ENCODE results near the gene HLA-E. TPM values are rescaled to one million over a fixed set of nuclear protein-coding genes. Genes with fewer than 3 reads are reported as not detected.

The HLA-E gene
- total RNA-seq, 1 experiment from 2014 or later: 131 TPM

DNA sequence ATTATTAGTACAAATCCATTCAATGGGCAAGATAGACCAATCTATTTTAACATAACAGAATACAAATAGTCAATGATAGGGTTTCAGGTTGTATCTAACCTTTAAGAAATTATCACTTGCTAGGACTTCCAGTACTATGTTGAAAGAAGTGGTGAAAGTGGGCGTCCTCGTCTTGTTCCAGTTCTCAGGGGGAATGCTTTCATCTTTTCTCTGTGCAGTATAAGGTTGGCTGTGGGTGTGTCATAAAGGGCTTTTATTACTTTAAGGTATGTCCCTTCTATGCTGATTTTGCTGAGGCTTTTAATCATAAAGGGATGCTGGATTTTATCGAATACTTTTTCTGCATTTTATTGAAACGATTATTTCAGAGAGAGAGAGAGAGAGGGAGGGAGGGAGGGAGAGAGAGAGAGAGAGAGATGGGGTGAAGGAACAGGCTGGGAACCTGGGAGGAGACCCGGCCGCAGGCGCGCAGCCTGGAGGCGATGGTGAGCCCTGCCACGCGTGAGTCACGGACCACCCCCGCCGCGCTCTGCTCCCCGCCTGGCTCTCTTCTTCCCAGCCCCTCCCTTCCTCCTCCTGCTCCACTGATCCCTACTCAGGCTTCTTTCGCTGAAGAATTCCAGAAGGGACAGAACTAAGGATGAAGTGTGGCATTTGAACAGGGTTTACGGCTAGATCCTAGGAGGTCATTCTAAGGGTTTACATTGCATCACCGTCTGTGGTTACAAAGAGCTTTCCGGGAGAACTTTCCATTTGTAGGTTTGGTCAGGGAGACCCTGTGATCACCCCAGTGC lies 45.5 kb upstream of the HLA-E start:
- H3K4me2 ChIP-seq (ENCODE audit: low read length): no peak overlapping the region
- CTCF ChIA-PET: no interaction called here

DNA sequence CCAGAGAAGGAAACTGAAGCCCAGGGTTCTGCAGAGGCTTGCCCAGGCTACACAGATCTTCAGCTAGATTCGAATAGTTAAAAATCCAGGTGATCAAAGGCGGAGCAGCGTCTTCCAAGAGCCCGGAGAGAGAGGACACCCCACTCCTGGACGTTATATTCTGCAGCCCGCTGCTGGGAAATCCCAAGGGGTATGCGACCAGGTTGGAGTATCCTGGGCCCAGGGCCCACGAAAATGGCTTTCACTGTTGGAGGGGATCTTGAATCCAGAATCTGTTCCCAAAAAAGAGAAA lies 44.9 kb upstream of the HLA-E start:
- no peaks in the 10 kb centered on the region for H3K9me2 ChIP-seq (replicated peaks; ENCODE audit: low read length)
- H3K79me2 ChIP-seq (ENCODE audit: low read length): no peaks in the 10 kb centered on the region
- no peaks in the 10 kb centered on the region for H3K4me1 ChIP-seq (ENCODE audit: insufficient read depth, low read length)
- H3K4me2 ChIP-seq (ENCODE audit: low read length): no peak overlapping the region
- H2AFZ ChIP-seq (ENCODE audit: low read length): no peak overlapping the region
- DNase-seq (no peak), ATAC-seq (no peak)
- no peak overlapping the region for H3K27ac ChIP-seq (ENCODE audit: low read length)
- no peaks in the 10 kb centered on the region for H3K9me3 ChIP-seq (ENCODE audit: low read length)
- H3K27me3 ChIP-seq (ENCODE audit: low read length): peaks cover 79% of the 10 kb centered on the region
- H3F3A ChIP-seq (ENCODE audit: low read length, unreplicated experiment): no peaks in the 10 kb centered on the region
- H3K4me3 ChIP-seq (ENCODE audit: low read length): no peak overlapping the region
- TF ChIP-seq EZH2phosphoT487 (IDR thresholded peaks at IDR 0.05; ENCODE audit: borderline replicate concordance, low read length) (no peak), EZH2 (IDR thresholded peaks at IDR 0.05; ENCODE audit: low read length, unreplicated experiment) (no peak)
- TF ChIP-seq, protein P1, sequence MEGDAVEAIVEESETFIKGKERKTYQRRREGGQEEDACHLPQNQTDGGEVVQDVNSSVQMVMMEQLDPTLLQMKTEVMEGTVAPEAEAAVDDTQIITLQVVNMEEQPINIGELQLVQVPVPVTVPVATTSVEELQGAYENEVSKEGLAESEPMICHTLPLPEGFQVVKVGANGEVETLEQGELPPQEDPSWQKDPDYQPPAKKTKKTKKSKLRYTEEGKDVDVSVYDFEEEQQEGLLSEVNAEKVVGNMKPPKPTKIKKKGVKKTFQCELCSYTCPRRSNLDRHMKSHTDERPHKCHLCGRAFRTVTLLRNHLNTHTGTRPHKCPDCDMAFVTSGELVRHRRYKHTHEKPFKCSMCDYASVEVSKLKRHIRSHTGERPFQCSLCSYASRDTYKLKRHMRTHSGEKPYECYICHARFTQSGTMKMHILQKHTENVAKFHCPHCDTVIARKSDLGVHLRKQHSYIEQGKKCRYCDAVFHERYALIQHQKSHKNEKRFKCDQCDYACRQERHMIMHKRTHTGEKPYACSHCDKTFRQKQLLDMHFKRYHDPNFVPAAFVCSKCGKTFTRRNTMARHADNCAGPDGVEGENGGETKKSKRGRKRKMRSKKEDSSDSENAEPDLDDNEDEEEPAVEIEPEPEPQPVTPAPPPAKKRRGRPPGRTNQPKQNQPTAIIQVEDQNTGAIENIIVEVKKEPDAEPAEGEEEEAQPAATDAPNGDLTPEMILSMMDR (conservative IDR thresholded peaks at IDR 0.05; ENCODE audit: low read depth, low read length): no peak
- ChIA-PET POLR2A (ENCODE audit: unreplicated experiment) (no interaction called here), CTCF (no interaction called here)
- no peaks in the 10 kb centered on the region for H3K36me3 ChIP-seq (ENCODE audit: low read depth, low read length)
- BruUV-seq (replicated peaks): no TSS peak
- intact Hi-C loops (cut with micrococcal nuclease): no loop called here
- H4K20me1 ChIP-seq (ENCODE audit: low read length): no peaks in the 10 kb centered on the region
- H3K9ac ChIP-seq (ENCODE audit: low read length): no peak overlapping the region

More for the DNA sequence above, 45.5 kb upstream of the HLA-E start:
- TF ChIP-seq EZH2phosphoT487 (IDR thresholded peaks at IDR 0.05; ENCODE audit: borderline replicate concordance, low read length) (no peak), EZH2 (IDR thresholded peaks at IDR 0.05; ENCODE audit: low read length, unreplicated experiment) (no peak)
- TF ChIP-seq, protein P1 (conservative IDR thresholded peaks at IDR 0.05; ENCODE audit: low read depth, low read length): no peak
- no peak overlapping the region for H2AFZ ChIP-seq (ENCODE audit: low read length)
- intact Hi-C loops (cut with micrococcal nuclease): no loop called here
- no TSS peak for BruUV-seq (replicated peaks)
- H3F3A ChIP-seq (ENCODE audit: low read length, unreplicated experiment): no peaks in the 10 kb centered on the region
- no peaks in the 10 kb centered on the region for H3K36me3 ChIP-seq (ENCODE audit: low read depth, low read length)
- H3K4me1 ChIP-seq (ENCODE audit: insufficient read depth, low read length): no peaks in the 10 kb centered on the region
- POLR2A ChIA-PET (ENCODE audit: unreplicated experiment): no interaction called here
- DNase-seq: no peak
- no peaks in the 10 kb centered on the region for H3K9me2 ChIP-seq (replicated peaks; ENCODE audit: low read length)
- no peak overlapping the region for H3K4me3 ChIP-seq (ENCODE audit: low read length)
- peak; percentile 50; the same call in 1 of the 2 replicates for ATAC-seq
- H3K9me3 ChIP-seq (ENCODE audit: low read length): no peaks in the 10 kb centered on the region
- H3K27me3 ChIP-seq (ENCODE audit: low read length): peaks cover 79% of the 10 kb centered on the region
- no peak overlapping the region for H3K27ac ChIP-seq (ENCODE audit: low read length)
- no peak overlapping the region for H3K9ac ChIP-seq (ENCODE audit: low read length)
- H4K20me1 ChIP-seq (ENCODE audit: low read length): no peaks in the 10 kb centered on the region
- no peaks in the 10 kb centered on the region for H3K79me2 ChIP-seq (ENCODE audit: low read length)

DNA sequence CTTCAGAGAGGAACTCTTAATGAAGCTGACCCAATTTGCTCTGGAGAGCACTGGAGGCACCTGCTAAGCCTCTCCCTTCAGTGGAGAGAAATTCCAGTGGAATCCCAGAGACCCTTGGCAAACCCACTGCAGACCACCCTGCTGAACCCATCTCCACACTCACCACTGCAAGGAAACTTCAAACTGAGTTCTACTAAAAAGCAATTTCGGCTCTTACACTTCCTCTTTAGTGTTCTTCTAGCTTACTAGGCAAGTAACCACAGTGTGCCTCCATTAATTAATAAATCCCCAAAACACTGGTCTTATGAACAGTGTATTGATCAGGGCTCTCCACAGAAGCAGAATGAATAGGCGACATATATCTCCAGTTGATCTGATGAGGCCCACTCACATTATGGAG lies 43.0 kb upstream of the HLA-E start:
- Histone ChIP-seq H4K20me1 (ENCODE audit: low read length) (no peaks in the 10 kb centered on the region), H3K27me3 (ENCODE audit: low read length) (peaks cover 80% of the 10 kb centered on the region), H3K9me2 (replicated peaks; ENCODE audit: low read length) (no peaks in the 10 kb centered on the region), H3K4me1 (ENCODE audit: insufficient read depth, low read length) (no peaks in the 10 kb centered on the region), H3K4me3 (ENCODE audit: low read length) (no peak overlapping the region), H3K79me2 (ENCODE audit: low read length) (no peaks in the 10 kb centered on the region), H3K27ac (ENCODE audit: low read length) (no peak overlapping the region), H3K9ac (ENCODE audit: low read length) (no peak overlapping the region), H3K9me3 (ENCODE audit: low read length) (no peaks in the 10 kb centered on the region), H3K4me2 (ENCODE audit: low read length) (no peak overlapping the region), H3K36me3 (ENCODE audit: low read depth, low read length) (no peaks in the 10 kb centered on the region), H2AFZ (ENCODE audit: low read length) (no peak overlapping the region), H3F3A (ENCODE audit: low read length, unreplicated experiment) (no peaks in the 10 kb centered on the region)
- no peak for DNase-seq
- BruUV-seq (replicated peaks): no TSS peak
- ChIA-PET CTCF (no interaction called here), POLR2A (ENCODE audit: unreplicated experiment) (no interaction called here)
- ATAC-seq: no peak
- intact Hi-C loops (cut with micrococcal nuclease): no loop called here
- TF ChIP-seq EZH2phosphoT487 (IDR thresholded peaks at IDR 0.05; ENCODE audit: borderline replicate concordance, low read length): no peak

All from PC-3 (cell line).